GM19372 (cell line): ENCODE results near the gene PLK3.
A peak's percentile ranks its signal among the peaks of the same experiment; 100 is the strongest.
"Not testable (repeated sequence)": the region's sequence is repeated elsewhere in the genome, so short reads cannot be mapped to it uniquely, and the experiment has no call there.

Experiments used
- ATAC-seq: cut with Tn5 transposase; IDR thresholded peaks from one replicate; pipeline ENCODE4 v1.9.1; 2021; ENCODE audit warnings: mild to moderate bottlenecking, low read depth, moderate library complexity; ENCODE audit not compliant: unreplicated experiment

The PLK3 gene

DNA sequence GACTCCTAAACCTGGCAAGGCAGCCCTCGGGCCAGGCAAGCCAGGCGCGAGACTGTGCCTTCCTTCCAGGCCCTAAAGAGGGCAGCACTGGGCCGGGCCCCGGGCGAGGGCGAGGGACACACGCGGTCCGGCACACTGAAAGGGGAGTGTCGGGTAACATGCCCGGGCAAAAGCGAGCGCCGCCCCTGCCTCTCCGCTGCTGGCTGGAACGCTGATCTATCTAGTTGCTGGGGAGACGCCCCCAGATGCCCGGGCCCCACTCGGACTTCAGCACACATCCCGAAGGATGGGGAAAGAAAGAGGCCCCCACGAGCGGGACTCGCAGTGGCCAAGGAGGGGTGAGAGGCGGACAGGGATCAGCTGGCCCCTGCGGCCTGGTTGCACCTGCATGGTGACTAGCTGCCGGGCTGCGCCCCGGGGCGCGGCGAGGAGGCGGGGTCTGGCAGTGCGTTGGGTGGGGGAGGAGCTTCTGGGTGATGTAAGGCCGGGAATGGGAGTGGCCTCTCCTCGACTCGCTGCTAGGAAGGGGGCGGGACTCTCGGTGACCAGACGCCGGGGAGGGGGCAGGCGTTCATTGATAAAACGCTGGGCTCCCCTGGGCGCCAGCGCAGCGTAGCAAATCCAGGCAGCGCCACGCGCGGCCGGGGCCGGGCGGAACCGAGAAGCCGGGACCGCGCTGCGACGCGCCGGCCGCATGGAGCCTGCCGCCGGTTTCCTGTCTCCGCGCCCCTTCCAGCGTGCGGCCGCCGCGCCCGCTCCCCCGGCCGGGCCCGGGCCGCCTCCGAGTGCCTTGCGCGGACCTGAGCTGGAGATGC, at the start of gene PLK3:
TSS of gene PLK3 (plus strand) at position 608 of the 815 bp plus-strand sequence. CDS start at position 695, 87 bp downstream.
- peak; percentile 87 for ATAC-seq

DNA sequence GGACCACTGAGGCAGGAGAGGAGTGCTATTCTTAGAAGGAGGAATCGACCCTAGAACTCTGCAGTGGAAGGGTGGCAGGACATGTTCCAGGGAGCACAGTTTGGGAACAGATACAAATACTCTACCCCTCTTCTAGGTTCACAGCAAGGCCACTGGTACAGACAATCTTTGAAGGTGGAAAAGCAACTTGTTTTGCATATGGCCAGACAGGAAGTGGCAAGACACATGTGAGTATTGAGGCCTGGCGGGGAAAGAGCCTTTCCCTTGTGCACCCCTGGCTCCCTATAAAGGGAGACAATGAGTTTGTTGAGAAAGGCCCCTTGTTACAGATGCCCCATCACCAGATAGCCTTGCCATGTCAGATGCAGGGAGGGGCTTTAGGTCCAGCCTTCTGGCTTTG, 42.8 kb upstream of the PLK3 start:
- no peak for ATAC-seq

DNA sequence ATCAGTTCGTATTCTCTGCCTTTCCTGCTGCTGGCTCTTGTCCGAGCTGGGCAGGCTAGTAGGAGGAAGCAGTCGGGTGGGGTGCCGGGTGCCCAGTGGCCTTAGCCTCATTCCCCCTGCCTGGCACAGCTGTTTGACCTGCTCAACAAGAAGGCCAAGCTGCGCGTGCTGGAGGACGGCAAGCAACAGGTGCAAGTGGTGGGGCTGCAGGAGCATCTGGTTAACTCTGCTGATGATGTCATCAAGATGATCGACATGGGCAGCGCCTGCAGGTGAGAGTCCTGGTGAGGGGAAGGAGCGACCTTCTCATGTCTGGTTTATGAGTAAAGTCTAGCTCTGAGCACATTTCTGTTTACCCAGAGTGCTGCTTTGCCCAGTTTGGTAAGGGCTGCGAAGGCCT, 41.1 kb upstream of the PLK3 start:
- ATAC-seq, result no peak

DNA sequence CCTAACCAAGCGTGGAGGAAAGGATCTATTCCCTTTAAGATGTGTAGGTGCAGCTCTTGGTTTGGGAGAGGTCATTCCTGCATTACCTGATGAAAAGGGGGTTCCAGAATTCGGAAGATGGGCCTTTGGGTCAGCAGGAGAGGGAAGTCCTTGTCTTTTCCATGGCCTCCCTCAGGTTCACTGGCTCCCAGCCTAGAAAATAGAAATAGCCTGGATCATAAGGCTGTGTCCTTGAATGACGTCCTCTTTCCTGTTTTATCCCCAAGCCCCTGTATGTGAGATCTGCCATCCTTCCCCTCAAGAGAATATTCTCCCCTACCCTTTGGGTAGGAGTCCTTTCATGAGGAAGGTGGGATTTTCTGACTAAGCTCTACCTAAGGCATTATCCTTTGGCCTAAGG, 39.3 kb upstream of the PLK3 start:
- ATAC-seq, result no peak

DNA sequence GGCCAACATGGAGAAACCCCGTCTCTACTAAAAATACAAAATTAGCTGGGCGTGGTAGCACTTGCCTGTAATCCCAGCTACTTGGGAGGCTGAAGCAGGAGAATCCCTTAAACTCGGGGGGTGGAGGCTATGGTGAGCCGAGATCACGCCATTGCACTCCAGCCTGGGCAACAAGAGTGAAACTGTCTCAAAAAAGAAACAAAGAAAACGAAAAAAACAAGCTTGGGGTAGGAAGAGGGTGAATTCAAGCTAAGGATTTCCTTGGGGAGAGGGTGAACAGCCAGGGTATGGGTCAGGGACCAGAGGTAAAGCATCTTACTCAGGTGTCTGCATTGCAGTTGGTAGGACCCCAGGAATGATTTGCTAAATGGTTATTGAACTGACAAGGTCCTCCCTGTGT, 33.8 kb upstream of the PLK3 start:
- not testable (repeated sequence) for ATAC-seq

DNA sequence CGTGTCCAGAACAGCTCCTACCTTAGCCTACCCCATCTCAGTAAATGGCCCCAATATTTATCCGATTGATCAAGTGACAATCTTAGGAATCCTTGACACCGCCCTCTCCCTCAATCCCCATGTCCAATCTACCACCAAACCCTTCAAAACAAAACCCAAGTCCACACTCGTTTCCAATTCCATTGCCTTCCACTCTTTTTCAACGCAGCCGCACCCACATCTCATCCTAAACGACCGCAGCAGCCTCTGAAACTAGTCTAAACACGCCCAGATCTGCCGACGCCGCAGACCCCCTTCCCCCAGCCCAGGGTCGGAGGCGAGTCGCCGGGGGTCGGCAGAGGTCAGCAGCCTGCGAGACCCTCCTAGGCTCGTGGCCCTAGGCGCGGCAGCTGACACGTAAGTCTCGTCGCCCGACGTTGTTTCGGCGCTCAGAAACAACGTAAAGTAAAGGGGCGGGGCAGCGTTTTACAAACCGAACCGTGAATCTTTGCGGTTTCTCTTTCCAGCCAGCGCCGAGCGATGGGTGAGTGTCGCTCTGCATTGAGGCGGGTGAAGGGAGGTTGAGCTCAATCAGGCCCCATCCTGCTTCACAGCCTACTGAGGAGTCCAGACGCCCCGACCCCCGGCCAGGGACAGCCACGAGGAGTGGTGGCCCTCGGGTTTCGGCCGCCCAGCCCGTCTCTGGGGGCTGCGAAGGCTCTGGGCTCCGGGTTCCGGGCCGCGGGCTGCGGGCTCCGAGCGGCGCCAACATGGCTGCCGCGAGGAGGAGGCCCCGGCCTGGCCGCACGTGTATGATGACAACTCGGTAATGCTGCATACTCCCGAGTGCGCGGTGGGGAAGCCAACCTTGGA, 24.9 kb upstream of the PLK3 start, which contains the start of gene RPS8:
TSS of gene RPS8 (plus strand) at position 463 of the 852 bp plus-strand sequence. CDS start at position 520, 57 bp downstream.
- peak; percentile 77 for ATAC-seq

DNA sequence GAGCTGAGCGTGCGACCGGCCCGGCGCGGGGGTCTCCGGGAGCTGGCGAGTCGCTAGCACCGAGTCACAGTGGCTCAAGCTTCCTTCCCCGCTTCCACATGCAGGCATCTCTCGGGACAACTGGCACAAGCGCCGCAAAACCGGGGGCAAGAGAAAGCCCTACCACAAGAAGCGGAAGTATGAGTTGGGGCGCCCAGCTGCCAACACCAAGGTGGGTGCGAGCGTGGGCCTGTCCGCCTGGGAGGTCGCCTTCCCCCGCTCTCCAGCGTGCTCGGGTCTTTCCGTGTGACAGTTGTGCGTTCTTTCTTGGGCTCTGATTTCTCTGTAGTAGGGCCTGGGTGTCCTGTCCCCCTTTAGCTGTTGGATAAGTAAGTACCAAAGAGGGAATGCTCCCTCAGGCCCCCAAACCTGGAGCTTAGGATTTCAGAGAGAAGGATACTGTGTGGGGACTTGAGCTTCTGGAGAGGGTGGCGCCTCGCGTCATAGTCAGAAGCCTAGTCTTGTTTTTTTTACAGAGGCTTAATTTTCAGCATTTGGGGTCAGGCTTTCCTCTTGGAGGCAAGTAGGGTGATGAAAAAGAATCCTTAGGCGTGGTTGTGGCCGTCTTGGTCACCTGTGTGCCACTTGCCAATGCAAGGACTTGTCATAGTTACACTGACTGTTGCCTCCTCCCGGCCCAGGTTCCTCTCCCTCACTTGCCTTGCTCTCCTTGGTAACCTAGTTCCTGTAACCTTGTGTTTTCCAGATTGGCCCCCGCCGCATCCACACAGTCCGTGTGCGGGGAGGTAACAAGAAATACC, 24.0 kb upstream of the PLK3 start:
- no peak for ATAC-seq

DNA sequence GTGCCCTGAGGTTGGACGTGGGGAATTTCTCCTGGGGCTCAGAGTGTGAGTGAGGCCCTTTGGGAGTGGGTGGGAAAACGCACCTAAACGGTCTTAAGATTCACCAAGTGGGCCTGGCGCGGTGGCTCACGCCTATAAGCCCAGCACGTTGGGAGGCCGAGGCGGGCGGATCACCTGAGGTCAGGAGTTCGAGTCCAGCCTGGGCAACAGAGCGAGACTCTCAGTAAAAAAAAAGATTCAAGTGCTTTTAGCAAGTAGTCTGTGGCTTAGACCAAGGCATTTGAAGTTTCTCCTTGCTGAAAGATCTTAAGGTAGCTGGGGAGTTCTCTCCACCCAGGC, 23.5 kb upstream of the PLK3 start:
- ATAC-seq, result no peak

DNA sequence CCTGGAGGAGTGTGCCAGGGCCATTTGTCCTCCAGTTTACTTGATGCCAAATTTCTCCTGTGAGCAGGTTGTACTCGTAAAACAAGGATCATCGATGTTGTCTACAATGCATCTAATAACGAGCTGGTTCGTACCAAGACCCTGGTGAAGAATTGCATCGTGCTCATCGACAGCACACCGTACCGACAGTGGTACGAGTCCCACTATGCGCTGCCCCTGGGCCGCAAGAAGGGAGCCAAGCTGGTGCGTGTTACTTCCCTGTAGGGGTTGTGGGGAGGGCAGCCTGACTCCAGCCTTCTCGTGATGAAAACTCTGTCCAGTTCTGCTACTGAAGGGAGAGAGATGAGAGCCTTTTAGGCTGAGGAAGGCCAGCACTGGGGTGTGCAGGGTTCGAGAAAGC, 22.6 kb upstream of the PLK3 start:
- no peak for ATAC-seq

DNA sequence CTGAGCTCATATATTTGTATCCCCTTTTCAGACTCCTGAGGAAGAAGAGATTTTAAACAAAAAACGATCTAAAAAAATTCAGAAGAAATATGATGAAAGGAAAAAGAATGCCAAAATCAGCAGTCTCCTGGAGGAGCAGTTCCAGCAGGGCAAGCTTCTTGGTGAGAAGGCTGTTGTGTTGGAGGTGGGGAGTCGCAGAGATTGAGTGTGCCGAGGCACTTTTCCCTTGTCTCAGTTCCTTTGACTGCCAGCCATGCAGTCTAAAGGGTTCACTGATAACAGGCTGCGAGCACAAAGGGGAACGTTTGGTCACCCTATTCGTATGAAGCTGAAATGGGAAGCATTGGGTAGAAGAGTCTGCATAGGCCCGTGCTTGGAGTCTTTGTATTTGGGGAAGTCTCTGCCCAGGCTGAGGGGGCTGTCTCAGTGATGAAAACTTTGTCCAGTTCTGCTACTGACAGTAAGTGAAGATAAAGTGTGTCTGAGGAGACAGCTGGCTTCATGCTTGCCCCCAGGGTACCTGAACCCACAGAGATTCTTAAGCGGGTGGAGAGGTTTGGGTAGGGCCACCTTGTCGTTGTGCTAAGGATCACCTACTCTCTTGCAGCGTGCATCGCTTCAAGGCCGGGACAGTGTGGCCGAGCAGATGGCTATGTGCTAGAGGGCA, 22.1 kb upstream of the PLK3 start:
- ATAC-seq, result no peak

DNA sequence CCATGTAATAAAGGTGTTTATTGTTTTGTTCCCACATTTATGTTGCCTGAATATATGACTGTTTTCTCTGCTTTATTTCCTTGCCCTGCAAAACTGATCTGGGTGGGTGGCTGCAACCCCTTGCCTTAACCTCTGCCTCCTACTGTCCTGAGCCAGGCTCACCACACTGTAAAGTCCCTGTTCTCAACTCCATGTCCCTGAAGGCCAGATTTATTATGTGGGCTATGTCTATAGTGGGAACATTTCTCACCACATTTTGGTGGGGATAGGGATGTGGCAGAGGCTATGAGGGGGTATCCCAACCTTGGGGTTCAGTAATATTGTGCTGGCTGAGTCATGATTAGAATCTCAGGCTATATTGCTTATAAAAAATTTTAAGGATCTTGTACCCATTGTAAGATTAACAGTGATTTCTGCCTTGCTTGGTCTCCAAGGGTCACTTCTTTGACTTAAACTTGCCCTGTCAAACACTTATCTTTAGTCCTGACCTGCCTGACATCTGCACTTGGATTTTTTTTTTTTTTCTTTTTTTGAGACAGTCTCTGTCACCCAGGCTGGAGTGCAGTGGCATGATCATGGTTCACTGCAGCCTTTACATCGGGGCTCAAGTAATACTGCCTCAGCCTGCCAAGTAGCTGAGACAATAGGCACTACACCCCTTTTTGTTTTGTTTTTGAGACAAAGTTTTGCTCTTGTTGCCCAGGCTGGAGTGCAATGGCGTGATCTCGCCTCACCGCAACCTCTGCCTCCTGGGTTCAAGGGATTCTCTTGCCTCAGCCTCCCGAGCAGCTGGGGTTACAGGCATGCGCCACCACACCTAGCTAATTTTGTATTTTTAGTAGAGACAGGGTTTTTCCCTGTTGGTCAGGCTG, 21.2 kb upstream of the PLK3 start:
- ATAC-seq, result no peak

DNA sequence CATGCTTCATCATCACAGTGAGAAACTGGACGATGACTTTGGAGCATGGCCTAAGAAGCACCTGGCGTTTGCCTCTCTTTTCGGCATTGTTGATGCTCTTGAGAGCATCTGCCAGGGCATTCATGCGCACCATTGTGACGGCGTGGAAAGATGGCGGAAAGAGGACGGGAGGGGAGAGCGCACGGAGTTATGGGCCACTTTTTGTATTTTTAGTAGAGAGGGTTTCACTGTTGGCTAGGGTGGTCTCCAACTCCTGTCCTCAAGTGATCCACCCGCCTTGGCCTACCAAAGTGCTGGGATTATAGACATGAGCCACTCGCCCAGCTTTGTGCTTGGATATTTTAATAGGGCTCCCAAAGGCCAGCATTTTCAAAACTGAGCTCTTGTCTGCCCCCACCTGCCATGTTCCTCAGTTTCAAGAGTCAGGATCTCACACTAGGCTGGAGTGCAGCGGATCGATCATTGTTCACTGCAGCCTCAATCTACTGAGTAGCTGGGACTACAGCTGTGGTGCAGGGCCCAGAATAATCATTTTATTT, 19.5 kb upstream of the PLK3 start:
- no peak for ATAC-seq

DNA sequence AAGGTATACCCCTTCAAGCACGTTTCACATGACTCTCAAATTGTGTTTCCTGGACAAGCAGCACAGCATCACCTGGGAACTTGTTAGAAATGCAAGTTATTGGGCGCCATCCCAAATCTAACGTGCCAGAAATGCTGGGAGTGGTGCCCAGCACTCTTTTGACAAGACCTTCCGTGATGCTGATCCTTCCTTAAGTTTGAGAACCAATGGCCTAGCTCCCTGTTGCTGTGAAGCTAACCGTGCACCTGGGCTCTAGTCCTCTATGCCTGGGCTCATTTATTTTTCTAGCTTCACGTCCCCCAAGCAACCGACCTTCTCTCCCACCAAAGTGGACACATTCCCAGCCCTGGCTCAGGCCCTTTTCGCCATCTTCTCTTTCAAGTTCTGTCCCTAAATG, 16.5 kb upstream of the PLK3 start:
- no peak for ATAC-seq

DNA sequence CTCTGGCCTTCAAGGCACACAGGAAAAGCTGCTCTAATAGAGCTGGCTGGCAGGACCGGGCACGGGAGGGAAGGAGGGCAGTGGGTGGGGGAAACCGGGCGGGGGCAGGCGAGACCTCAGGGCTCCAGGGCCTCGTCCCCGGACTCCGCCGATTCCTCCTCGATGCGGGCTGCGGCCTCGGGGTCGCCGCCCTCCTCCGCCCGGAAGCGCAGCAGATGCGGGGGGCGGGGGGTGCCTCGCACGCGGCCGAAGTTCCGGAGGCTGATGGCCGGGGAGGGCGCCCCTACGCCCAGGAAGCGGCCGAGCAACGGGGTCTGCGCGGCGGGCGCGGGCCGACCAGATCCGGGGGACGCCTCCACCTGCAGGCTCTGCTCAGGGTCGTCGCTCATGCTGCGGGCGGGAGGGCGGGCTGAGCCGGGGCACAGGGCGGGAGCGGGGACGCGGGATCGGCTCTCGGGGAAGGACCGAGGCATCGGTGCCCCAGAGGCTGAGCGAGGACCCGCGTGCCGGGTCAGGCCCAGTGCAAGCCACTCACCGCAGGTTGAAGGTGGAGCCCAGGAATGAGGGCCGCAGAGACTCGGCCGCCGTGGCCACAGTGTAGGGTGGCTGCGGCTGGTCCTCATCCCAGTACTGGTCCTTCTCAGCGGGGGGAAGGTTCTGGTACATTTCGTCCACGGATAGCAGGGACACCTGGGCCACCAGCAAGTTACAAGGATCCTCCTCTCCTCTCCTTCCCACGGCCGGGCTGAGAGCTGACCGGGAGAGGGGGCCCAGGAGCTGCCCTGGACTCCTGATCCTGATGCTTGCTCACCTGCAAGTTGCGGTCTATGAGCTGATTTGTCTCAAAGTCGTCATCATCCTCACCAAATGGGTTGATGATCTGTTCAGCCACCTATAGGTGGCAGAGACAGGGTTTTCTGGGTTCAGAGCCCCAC, 15.8 kb upstream of the PLK3 start:
- ATAC-seq, result no peak

DNA sequence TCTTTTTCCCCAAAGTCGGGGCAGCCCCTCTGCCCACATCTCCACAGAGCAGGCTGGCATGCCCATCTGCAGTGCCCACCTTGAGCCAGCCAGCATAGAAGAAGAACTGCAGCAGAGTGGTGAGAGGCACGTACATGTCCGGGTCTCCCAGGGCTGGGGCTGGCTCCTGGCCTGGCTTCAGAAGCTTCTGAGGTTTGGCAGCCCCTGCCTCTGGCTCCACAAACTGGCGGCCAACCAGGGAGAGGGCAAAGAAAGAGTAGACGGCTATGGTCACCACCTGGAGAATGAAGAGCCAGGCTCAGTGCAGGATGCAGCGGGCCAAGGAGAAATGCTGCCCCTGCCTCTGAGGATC, 15.2 kb upstream of the PLK3 start:
- no peak for ATAC-seq

DNA sequence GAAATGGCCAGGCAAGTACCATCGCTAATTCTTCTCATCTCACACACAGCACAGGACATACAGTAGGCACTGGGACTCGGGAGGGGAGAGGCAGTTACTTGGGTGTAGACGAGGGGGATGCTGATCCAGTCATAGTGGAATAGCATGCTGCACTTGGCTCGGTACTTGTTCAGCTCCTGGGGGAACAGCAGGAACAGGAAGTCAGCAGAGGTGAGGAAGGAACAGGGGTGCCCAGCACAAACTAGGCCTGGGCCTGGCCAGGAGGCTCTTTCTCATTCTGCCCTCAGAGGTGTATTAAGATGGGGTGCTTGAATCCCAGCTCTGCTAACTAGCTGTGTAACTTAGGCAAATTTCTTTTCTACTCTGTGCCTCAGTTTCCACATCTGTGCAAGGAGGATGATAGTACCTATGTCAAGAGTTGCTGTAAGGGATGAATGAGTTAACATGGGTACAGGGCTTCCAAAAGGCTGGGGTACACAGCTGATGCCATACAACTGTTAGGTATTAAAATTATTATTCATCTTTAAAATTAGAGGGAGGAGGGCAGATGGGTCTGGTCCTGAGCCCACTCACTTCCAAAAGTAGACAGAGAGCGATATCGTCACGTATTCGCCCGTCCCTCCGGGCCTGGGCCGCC, 14.6 kb upstream of the PLK3 start:
- no peak for ATAC-seq

DNA sequence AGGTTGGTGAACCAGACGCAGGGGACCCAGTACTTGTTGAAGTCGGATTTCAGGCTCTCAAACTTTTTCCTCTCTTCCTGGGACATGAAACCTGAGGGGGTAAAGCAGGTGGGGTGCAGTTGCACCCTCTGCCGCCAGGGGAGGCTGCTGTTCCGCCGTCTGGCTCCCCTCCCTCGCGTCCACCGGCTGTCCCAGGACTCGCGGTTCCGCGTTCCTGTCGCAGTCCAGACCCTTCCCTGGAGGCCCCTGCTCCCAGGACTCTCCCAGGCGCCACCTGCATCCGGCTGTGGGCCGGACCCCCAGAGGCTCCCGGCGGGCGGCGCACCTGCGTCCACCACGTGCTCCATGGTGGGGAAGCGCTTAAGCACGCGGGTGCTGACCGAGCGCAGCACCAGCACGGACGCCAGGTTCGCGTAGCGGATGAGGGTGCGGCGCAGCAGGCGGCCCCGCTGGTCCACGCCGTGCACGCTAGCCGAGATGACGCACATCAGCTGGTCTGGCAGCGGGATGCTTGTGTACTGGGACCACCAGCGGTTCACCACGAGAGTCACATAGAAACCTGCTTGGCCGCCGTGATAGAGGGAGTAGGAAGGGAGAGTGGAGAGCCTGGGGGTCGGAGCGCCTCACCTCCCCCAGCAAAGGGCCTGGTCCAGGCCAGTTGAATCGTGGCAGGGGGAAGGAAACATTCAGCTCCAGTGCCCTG, 13.9 kb upstream of the PLK3 start:
- no peak for ATAC-seq
